HG03108 (cell line): ENCODE measurements around the gene CALHM3.
"Not testable (repeated sequence)": the region's sequence is repeated elsewhere in the genome, so short reads cannot be mapped to it uniquely, and the experiment has no call there.

Experiments used
- ATAC-seq: cut with Tn5 transposase; IDR thresholded peaks from one replicate; pipeline ENCODE4 v1.9.1; 2021; ENCODE audit warnings: moderate library complexity; ENCODE audit not compliant: unreplicated experiment

The CALHM3 gene

GRCh38 chr10:103479135-103479534, at the start of gene CALHM3:
TSS of gene CALHM3 (minus strand) at chr10:103479240. CDS start at chr10:103479032, 208 bp downstream.
- ATAC-seq: no peak

DNA sequence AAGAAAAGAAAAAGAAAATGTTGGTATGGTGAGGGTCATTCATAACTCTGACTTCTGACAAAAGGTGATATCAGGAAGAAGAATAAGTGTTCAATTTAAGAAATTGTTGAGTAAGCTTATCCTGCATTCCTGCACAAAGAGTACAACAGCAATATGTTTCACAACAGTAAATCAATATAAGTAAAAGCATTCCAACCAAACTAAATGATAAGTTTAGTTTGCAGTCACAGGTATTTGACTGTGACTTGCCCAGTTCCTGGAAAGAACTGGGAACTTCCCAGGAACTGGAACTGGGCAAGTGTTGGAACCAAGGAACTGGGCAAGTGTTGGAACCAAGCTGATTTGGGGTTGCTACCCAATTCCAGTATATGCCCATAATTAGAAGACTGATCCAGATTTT, 49.5 kb upstream of the CALHM3 start:
- no peak for ATAC-seq

DNA sequence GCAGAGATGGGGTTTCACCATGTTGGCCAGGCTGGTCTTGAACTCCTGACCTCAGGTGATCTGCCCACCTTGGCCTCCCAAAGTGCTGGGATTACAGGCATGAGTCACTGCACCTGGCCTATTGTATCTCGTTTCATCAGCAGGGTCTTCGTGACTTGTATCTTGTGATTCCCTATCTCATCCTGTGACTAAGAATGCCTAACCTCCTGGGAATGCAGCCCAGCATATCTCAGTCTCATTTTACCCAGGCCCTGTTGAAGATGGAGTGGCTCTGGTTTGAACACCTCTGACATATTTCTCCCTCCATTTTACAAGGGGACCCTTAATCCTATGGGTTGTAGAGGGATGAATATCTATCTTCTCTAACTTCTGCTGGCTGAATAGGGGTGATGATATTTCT, 48.4 kb upstream of the CALHM3 start:
- ATAC-seq: not testable (repeated sequence)

DNA sequence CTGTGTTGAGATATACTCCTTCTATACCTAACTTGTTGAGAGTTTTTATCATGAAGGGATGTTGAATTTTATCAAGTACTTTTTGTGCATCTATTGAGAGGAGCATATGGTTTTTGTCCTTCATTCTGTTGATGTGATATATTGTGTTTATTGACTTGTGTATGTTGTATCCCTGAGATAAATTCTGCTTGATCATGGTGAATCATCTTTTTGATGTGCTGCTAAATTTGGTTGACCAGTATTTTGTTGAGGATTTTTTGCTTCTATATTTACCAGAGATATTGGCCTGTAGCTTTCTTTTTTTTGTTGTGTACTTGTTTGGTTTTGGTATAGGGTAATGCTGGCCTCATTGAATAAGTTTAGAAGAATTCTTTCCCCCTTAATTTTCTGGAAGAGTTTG, 46.9 kb upstream of the CALHM3 start:
- no peak for ATAC-seq

DNA sequence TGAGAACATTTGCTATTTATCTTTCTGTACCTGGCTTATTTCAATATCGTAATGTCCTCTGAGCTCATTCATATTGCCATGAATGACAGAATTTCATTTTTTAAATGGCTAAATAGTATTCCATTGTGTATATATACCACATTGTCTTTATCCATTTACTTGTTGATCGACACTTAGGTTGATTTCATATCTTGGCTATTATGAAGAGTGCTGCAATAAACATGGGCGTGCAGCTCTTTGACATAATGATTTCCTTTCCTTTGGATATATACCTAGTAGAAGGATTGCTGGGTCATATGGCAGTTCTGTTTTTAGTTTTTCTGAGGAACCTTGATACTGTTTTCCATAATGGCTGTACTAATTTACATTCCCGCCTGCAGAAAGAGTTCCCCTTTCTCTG, 44.6 kb upstream of the CALHM3 start:
- no peak for ATAC-seq

DNA sequence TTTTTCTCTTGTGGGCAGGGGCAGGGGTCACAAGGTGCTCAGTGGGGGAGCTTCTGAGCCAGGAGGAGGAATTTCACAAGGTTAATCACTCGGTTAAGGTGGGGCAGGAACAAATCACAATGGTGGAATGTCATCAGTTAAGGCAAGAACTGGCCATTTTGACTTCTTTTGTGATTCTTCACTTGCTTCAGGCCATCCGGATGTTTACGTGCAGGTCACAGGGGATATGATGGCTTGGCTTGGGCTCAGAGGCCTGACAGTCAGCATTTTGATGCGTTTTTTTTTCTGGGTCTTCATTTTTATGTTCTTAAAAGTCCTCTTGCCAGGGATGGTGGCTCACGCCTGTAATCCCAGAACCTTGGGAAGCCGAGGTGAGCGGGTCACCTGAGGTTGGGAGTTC, 43.0 kb upstream of the CALHM3 start:
- not testable (repeated sequence) for ATAC-seq

GRCh38 chr10:103519798-103520197, 40.8 kb upstream of the CALHM3 start:
- ATAC-seq: no peak

GRCh38 chr10:103517234-103518085, 38.4 kb upstream of the CALHM3 start:
- no peak for ATAC-seq

- ATAC-seq: no peak
These were observed 35.2 kb upstream of the CALHM3 start for GRCh38 chr10:103514244-103514643.

- no peak for ATAC-seq
These were observed 34.5 kb upstream of the CALHM3 start for GRCh38 chr10:103513380-103514060.

GRCh38 chr10:103512591-103513379, 33.7 kb upstream of the CALHM3 start:
- ATAC-seq: no peak

DNA sequence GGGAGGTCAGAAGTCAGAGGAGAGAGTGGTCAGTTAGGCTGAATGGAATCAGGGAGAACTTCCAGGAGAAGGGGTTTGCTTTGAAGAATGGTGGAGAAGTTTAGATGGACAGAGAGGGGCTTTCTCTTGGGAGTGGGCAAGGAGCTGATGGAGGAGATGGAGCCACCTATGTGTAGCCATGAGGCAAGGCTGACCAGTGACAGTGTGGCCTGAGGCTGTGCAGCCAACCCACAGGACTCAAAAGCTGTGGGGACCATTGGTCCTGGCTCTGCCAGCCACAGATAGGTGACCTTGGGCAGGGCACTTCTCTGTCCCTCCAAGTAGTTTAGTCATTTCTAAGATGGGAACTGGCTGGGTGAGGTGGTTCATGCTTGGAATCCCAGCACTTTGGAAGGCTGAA, 33.1 kb upstream of the CALHM3 start:
- no peak for ATAC-seq

DNA sequence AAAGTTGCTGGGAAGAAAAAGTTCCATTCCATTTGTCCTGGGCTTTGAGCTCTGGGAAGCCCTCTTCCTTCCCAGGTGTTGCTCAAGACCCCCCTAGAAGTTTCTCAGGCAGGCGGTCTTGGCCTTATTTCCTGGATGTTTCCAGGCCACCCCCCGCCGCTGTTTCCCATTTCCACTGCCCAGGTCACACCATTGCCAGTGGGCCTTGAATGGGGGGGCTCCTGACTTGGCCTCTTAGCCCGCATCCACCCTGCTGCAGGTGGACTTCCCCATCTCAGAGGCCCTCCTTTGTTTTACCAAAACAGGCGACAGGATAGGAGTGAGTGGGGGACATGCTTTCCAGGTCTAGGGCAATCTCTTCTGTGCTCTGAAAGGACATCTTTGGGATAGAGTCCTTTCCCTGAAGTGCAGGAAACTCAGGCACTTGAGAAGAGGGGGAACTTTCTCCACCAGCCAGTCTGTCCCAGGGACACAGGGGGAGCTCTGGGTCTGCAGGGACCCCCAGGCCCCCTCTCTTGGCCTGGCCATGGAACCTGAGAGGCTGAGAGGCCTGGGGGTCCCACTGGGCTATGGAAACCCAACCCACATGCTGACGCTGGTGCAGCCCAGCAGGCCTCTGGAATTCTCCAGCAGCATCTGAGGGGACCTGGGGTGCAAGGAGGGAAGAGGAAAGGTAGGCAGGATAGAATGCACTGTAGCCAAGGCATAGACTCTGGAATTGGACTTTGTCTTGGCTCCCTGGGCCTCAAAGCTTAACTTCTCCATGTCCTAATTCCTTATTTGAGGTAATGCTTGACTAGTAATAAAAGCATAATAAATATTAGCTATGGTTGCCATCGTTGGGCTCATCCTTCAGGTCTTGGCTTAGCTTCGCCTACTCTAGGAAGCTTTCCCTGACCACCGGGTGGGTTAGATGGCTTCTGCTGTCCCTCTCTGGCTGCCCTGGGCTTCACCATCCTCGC, 32.0 kb upstream of the CALHM3 start:
- no peak for ATAC-seq

GRCh38 chr10:103510046-103510685, 31.1 kb upstream of the CALHM3 start:
- no peak for ATAC-seq

DNA sequence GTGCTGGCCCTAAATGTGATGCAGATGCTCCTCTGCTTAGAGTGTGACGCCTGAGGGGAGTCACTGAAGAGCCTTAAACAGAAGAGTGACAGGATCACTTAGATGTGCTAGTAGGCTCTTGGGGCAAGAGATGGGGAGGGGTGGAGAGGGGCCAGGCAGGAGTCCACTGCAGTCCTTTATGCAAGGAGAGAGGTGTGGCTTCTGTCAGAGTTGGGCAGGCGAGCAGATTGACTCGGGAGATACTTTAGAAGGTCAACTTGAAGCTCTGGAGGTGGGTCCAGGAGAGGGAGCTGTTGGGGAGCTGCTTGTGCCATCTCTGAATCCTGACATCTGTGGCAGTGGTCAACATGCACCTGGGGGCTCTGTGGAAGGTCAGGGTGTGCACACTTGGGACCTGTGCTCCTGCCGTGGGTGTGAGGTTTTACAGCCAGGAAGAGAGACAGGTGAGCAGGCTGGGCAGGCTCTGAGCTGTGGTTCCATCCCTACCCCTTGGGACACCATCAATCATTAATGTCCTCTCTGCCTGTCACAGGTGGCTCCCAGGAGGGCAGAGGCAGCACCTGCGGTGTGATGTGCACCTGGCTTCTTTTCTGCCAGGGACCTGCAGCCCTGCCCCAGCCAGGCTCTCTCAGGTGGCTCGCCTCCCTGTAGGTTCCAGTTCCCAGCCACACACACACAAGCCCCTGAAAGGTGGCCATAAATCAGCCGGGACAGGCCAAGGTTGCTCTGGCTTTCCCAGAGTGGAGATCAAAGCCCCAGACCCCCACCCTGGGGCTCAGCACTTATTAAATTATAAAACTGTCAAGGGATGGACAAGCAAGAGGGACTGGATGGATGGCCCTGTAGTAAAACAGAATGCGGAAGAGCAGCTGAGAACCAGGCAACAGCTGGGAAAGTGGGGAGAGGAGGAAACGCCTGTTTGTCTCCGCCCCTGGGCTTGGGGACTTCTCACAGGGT, 28.5 kb upstream of the CALHM3 start:
- ATAC-seq: no peak

- no peak for ATAC-seq
These were observed 27.0 kb upstream of the CALHM3 start for GRCh38 chr10:103506061-103506460.

DNA sequence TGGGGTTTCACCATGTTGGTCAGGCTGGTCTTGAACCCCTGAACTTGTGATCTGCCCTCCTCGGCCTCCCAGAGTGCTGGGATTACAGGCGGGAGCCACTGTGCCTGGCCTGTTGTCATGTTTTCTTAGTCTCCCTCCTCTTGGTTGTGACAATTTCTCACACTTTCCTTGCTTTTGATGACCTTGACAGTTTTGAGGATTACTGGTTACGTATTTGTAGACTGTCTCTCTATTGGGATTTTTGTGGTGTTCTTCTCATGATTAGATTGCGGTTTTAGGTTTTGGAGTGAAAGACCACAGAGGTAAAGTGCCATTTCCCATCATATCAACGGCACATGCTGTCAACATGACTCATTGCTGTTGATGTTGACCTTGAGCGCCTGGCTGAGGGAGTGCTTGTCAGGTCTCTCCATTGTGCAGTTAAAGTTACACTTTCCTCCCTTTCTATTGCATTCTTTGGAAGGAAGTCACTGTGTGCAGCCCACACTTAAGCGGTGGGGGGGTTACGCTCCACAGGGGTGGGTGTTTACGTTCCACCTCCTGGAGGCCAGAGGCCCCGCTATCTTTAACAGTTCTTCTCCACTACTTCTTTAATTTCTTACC, 25.2 kb upstream of the CALHM3 start:
- no peak for ATAC-seq

DNA sequence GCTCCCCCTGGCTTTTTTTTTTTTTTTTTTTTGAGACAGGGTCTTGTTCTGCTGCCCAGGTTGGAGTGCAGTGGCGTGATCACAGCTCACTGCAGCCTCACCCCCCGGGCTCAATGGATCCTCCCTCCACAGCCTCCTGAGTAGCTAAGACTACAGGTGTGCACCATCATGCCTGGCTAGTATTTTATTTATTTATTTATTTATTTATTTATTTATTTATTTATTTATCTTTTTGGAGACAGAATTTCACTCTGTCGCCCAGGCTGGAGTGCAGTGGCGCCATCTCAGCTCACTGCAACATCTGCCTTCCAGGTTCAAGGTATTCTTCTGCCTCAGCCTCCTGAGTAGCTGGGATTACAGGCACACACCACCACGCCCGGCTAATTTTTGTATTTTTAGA, 24.7 kb upstream of the CALHM3 start:
- ATAC-seq: not testable (repeated sequence)
